NT2/D1 (cell line): ENCODE measurements around the gene ABHD3.

ENCODE experiments used
- YY1 ChIP-seq: IDR thresholded peaks from 2 replicates; pipeline ENCODE4 v1.6.1; 2011; ENCODE audit not compliant: insufficient read length, insufficient read depth
- ZNF274 ChIP-seq: IDR thresholded peaks from 2 replicates; pipeline ENCODE4 v1.6.1; 2011; ENCODE audit warnings: mild to moderate bottlenecking, low read depth, low read length

GRCh38 chr18:21632393-21632792 is 72.2 kb downstream of the ABHD3 start:
- TF ChIP-seq YY1 (no peak), ZNF274 (no peak)
